NCI-H1092 treated with DMSO at 0.1 percent for 48 hours (cell line): Measurements from ENCODE around the gene AHCYL1.

Experiments
- DNase-seq: peaks from one replicate; lab custom pipeline; 2025; lab: John Stamatoyannopoulos, UW

The AHCYL1 gene

GRCh38 chr1:109976762-109977161 lies 7.8 kb upstream of the AHCYL1 start:
- DNase-seq = no peak

- DNase-seq = no peak
Measured at GRCh38 chr1:109977225-109977624, 7.3 kb upstream of the AHCYL1 start.

GRCh38 chr1:109977657-109978378 lies 6.7 kb upstream of the AHCYL1 start:
- no peak for DNase-seq

- DNase-seq = no peak
Measured at GRCh38 chr1:109978761-109979488, 5.6 kb upstream of the AHCYL1 start.

- no peak for DNase-seq
Measured at GRCh38 chr1:109979489-109980091, 5.0 kb upstream of the AHCYL1 start.

- peak; percentile 13 for DNase-seq
Measured at GRCh38 chr1:109980324-109981003, 4.1 kb upstream of the AHCYL1 start.

DNA sequence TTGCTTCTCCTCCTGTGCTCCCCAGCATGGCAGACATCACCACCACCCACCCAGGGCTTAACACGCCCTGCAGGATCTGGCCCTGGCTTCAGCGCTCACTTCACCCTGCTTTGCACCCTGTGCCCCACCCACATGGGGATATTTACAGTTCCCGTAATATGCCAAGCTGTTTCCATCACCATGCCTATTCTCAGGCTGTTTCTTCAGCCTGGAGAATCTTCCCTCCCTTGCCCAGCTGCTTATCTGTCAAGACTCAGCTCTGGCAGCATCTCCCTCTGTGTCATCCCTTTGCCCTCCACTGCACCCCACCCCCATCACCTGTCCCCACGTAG lies 3.6 kb upstream of the AHCYL1 start:
- no peak for DNase-seq

GRCh38 chr1:109983380-109984189 lies 980 bp upstream of the AHCYL1 start:
- no peak for DNase-seq

- no peak for DNase-seq
Measured at GRCh38 chr1:109984190-109984455, 442 bp upstream of the AHCYL1 start.

DNA sequence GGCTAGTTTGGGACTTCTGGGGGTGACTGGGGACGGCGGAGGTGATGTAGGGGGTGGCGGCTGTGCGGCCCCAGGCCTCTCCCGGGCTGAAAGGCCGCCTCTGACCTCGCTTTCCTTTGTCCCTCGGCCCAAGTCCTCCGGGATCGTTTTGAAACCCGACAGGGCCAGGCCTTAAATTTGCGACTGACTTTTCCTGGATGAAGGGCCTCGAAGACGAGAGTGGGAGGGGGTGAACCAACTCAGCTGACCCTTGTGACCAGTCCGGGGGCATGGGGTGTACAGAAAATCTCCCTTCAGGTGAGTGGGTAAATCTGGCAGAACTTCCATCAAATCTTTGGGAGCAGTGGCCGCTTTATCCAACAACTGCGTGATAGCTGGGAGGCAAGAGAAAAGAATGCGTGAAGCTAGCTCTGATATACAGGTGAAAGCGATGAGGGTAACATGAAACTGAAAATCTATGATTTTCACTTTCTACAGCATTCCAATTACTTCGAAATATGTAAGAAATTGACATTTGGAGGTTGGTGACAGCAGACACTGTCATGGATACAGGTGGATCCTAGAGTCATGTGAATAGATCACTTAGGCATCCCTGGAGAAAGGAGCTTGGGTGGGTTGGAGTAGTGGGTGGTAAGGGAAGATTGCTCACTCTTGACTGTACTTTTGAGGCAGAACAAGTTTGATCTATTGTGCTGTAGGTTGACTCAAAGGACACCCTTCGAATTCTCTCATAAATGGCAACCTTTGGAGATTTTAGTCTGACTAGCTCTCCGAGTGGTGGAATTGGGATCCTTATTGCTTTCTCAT lies 885 bp downstream of the AHCYL1 start:
- DNase-seq = no peak

- no peak for DNase-seq
Measured at GRCh38 chr1:109986054-109986444, 1.5 kb downstream of the AHCYL1 start.

DNA sequence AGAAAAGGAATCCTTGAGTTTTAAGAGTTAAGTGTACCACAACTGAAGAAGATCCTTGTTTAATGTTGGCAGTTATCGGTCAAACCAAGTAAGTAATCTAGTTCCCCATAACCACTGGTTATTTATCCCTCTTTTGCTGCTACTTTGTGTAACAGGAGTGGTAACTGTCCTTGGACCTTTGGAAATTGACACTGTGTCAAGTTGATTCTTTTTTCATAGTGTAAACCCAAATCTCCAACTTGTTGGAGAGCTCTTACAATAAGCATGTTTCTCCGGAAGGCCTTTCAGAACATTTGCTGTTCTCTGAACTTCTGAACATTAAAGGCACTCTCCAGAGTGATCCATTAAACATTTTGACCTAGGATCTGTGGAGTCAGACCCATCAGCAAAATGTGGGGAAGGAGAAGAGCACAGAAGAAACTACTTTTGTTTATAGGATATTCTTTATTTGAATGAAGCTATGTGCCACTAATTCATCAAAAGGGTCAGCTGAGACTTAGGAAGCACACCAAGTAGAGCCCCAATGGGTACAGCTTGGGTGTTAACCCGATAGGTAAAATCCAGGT lies 3.9 kb downstream of the AHCYL1 start:
- no peak for DNase-seq

DNA sequence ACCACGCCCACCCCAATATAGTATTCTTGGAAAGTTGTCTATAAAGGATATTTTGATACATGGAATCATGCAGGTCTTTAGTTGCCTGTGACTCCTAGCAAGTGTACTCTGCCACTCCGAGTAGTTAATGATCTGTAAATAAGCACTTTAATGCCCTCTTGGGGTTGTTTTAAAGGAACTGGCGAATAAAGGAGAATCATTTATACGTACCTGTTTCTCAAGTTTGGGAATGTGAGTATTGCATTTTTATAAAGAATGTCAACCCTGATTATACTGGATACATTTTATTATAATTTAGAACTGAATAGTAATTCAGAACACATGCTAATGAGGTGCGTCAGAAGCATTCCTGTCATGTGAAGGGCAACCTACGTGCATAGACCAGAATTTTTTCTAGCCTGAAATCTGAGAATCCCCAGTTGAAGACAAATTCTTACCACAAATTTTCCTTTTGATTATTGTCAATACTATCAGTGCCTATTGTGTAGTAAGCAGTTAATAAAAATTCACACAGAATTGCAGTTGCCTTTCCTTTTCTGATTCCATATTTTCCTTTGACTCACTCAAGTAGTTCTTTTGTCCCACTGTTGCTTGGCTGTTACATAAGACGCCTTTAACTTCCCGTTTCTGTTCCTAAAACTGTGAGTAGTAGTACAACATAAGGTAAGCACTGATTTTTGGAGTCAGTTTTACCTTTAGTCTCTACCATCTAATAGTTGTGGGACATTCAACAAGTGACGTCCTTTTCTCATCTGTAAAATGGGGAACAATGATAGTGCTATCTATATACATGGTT lies 5.1 kb downstream of the AHCYL1 start:
- DNase-seq = no peak

- no peak for DNase-seq
Measured at GRCh38 chr1:109990302-109990653, 5.7 kb downstream of the AHCYL1 start.

GRCh38 chr1:109991400-109991925 lies 6.9 kb downstream of the AHCYL1 start:
- no peak for DNase-seq

DNA sequence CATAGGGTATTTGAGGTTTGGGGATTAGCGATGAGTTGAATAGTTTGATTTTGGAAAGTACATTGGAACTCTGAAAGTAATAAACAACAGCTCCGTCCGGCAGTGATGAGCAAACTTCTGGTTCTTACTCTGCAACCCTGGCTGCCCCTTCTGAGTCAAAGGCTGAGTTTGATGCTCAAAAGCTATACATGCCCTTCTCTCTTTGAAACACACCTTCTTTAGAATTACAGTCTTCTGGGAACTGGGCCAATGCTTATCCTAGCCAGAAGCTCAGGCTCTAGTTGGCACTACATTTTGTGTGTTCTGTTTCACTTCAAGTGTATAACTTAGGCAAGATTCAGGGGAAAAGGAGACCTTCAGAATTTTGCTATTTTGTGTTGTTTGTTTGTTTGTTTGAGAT lies 9.3 kb downstream of the AHCYL1 start:
- DNase-seq = peak; percentile 25

- peak; percentile 18 for DNase-seq
Measured at GRCh38 chr1:109994654-109995053, 10.1 kb downstream of the AHCYL1 start.

DNA sequence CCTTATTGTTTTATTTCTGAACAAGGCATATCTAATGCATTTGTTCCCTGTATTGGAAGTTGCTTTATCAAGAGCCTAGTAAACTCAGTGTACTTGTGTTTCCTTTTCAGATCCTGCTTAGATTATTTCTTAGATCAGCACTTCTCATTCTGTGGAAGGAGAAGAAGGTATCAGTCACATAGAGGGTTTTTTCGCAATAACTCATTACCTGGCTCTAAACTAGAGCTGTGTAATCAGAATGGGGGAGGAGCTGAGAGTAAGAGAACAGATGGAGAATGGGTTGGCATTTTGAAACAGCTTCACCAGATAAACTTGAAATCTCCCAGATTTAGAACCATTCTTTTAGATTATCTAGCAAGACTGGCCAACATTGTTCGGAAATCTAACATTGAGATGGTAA lies 11.0 kb downstream of the AHCYL1 start:
- no peak for DNase-seq

GRCh38 chr1:109996476-109996875 lies 11.9 kb downstream of the AHCYL1 start:
- DNase-seq = no peak
